GM13977 (cell line): ENCODE results near the gene BLM.

Source experiments
- DNase-seq: peaks from one replicate; pipeline ENCODE4 v3.0.0; 2012; ENCODE audit warnings: low spot score
- in situ Hi-C: fragments of 300-500 bp; cut with MboI; formaldehyde crosslinking; loops from one replicate; pipeline ENCODE4 v1.12.0; 2022; ENCODE audit warnings: low sequenced_read_pairs, low pct_unique_long_range_greater_than_20kb, mixed read lengths, inconsistent platforms; ENCODE audit not compliant: unreplicated experiment
- TF ChIP-seq, protein P1 (sequence below): IDR thresholded peaks from 2 replicates; pipeline ENCODE4 v1.5.1; 2012; ENCODE audit warnings: mild to moderate bottlenecking, control low read depth; ENCODE audit not compliant: insufficient read depth; ENCODE audit errors: extremely low read depth, missing control alignments

Gene BLM

DNA sequence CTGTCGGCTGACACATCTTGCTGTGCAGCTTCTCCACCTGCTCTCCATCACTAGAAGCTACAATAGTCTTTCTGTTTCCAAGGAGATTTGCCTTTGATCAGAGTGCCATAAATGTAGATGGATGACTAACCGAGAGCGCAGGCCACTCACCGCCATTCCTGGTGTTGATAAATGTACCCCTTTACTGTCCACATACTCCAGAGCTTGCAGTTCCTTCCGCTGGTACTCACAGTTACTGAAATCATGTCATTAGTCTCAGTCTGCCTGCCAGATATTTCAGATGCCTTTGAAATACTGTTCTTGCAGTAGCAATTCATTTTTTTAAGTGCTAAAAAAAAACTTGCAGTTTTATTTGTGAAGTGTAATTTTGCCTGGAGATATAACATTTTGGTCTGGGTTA, 72.3 kb downstream of the BLM start:
- in situ Hi-C loops = no loop called here
- TF ChIP-seq, protein P1, sequence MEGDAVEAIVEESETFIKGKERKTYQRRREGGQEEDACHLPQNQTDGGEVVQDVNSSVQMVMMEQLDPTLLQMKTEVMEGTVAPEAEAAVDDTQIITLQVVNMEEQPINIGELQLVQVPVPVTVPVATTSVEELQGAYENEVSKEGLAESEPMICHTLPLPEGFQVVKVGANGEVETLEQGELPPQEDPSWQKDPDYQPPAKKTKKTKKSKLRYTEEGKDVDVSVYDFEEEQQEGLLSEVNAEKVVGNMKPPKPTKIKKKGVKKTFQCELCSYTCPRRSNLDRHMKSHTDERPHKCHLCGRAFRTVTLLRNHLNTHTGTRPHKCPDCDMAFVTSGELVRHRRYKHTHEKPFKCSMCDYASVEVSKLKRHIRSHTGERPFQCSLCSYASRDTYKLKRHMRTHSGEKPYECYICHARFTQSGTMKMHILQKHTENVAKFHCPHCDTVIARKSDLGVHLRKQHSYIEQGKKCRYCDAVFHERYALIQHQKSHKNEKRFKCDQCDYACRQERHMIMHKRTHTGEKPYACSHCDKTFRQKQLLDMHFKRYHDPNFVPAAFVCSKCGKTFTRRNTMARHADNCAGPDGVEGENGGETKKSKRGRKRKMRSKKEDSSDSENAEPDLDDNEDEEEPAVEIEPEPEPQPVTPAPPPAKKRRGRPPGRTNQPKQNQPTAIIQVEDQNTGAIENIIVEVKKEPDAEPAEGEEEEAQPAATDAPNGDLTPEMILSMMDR = no peak
- no peak for DNase-seq

DNA sequence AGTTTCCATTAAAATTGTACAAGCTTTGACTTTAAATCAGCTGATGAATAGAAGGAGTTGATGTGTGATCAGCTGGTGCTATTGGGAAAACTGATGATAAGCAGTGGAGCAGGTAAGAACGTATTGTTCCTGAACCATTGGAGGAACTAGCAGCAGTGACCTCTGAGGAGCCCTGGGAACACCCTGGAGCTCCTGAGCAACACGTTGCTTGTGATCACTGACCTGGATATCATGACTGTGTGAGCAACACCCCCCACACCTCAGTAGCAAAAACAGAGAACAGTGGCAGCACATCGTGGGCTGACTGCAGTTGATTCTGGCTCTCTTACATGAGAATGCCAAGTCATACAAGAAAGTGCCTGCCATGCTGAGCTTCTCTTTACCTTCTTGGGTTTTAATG, 72.9 kb downstream of the BLM start:
- TF ChIP-seq, protein P1 = no peak
- in situ Hi-C loops = no loop called here
- DNase-seq = no peak

DNA sequence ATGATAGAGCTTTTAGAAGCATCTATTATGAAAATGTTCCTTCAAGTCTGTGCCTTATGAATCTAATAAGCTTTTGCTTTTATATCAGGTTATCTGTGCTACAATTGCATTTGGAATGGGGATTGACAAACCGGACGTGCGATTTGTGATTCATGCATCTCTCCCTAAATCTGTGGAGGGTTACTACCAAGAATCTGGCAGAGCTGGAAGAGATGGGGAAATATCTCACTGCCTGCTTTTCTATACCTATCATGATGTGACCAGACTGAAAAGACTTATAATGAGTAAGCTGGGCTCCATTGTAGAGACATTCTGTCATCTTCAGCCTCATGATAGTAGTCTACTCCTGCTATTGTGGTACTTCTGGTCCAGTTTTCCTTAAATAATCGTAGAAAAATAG, 73.4 kb downstream of the BLM start:
- TF ChIP-seq, protein P1 = no peak
- no peak for DNase-seq
- in situ Hi-C loops = no loop called here

DNA sequence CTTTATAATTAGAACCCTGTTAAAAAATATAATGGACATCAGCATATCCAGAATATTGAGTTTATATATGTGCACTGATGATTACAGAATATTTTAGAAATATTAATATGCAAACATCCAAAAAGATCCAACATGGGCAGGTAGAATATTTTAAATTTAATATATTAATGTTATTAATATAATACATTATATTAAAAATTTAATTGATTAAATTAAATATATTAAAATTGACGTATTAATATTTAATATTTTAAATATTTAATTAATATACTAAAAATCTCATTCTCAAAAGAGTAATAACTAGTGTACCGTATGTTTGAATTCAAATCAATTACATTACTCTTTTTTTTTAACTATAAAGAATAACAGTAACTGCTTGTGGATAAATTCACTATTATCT, 77.4 kb downstream of the BLM start:
- DNase-seq = no peak
- TF ChIP-seq, protein P1 = no peak
- in situ Hi-C loops = no loop called here

DNA sequence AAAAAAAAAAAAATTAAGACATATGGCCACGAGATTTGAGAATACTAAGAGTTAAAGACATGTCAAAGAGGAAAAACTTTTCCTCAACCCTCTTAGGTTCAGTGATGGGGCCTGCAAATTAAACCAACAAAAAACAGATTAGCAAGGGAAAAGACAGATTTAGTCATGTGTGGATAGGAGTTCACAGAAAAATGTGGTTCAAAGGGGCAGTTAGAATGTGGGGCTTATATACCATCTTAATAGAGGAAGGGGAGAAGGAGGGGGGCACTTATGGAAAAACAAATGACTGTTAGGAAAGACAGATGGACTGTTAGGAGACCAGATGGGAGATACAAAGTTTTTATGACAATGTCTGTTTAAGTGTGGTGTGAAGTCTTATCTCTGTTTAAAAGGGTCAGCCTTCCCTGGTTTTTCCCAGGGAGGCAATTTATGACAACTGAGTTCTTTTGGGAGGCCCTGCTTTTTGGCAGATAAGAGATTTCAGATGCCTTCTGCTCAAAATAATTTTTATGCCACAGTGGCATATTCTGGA, 82.6 kb downstream of the BLM start:
- in situ Hi-C loops = no loop called here
- TF ChIP-seq, protein P1 = no peak
- no peak for DNase-seq

DNA sequence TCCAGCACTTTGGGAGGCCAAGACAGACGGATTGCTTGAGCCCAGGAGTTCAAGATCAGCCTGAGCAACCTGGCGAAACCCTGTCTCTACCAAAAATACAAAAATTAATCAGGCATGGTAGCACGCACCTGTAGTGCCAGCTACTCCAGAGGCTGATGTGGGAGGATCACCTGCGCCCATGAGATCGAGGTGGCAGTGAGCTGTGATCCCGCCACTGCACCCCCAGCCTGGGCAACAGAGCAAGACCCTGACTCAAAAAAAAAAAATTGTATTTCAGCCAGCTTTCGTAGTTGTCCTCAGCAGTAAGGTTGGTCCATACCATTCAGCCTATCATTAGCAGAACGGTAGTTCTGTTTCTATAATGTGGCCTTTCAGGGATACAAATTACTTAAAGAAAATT, 84.7 kb downstream of the BLM start:
- TF ChIP-seq, protein P1 = no peak
- in situ Hi-C loops = no loop called here
- no peak for DNase-seq
